BLaER1 treated with 17β-estradiol and CSF1 and Interleukin-3, amounts not matched to agents 10 nM and 100 nM (cell line): ENCODE results near the gene MAGI1.

Experiments used
- H3K27ac ChIP-seq, 11 experiments: shearing (Covaris generic); formaldehyde crosslinking; 2 replicates each; pipeline ENCODE4 v1.8.1; 2022
- H3K27me3 ChIP-seq, 11 experiments: shearing (Covaris generic); formaldehyde crosslinking; 2 replicates each; pipeline ENCODE4 v1.8.1; 2022
- H3K36me3 ChIP-seq, 11 experiments: shearing (Covaris generic); formaldehyde crosslinking; 2 replicates each; pipeline ENCODE4 v1.8.1; 2022
- H3K4me1 ChIP-seq, 10 experiments: shearing (Covaris generic); formaldehyde crosslinking; 2 replicates each; pipeline ENCODE4 v1.8.1; 2022
- H3K4me2 ChIP-seq, 11 experiments: shearing (Covaris generic); formaldehyde crosslinking; 2 replicates each; pipeline ENCODE4 v1.8.1; 2022
- H3K4me3 ChIP-seq, 10 experiments: shearing (Covaris generic); formaldehyde crosslinking; 2 replicates each; pipeline ENCODE4 v1.8.1; 2022
- H3K9ac ChIP-seq, 11 experiments: shearing (Covaris generic); formaldehyde crosslinking; 2 replicates each; pipeline ENCODE4 v1.8.1; 2022
- H3K9me3 ChIP-seq, 11 experiments: shearing (Covaris generic); formaldehyde crosslinking; replicated peaks in 1 of 11; 2 replicates each; pipeline ENCODE4 v1.8.1; 2022
- H4K20me1 ChIP-seq, 11 experiments: shearing (Covaris generic); formaldehyde crosslinking; 2 replicates each; pipeline ENCODE4 v1.8.1; 2022
- Cebpa-rat ChIP-seq, 11 experiments: shearing (Covaris generic); IDR thresholded peaks; 2 replicates each; pipeline ENCODE4 v1.8.1; 2022

Gene MAGI1

DNA sequence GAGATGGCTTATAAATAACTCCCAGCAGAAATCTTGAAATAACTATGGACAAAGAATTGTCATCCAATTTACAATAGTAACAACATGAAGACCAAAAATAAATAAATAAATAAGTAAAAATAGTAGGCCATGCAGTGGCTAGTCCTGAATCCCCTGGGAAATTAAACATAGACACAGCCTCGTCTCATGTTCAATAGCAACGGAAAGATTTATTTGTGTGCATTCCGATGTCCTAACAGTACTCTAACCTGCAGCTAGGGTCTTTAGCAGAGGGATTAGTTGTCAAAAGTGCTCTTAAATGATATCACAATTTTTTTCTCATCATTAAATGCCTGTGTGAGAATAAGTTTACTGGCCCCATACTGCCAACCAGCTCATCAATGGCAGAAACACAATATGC lies 474.2 kb downstream of the MAGI1 start:
- Histone ChIP-seq H3K36me3 (0 out of 22 replicates have a peak, but pooled peaks cover 0 to 4% (median 0%) of the 10 kb centered on the region in 11 experiments), H3K27me3 (no peaks in the 10 kb centered on the region), H3K4me1 (peaks cover 38 to 92% (median 64%) of the 10 kb centered on the region in 10 experiments), H4K20me1 (no peaks in the 10 kb centered on the region), H3K4me3 (peak overlapping the region in 2 of 10 experiments; percentile 17 to 36; a peak in 2 of 20 replicates), H3K9me3 (peaks cover 0 to 18% (median 6%) of the 10 kb centered on the region in 11 experiments; a peak in 11 of 22 replicates), H3K27ac (peak overlapping the region in 4 of 11 experiments; percentile 15 to 38 (median 26); a peak in 4 of 22 replicates), H3K9ac (no peak overlapping the region), H3K4me2 (peak overlapping the region; percentile 25 to 90 (median 64); a peak in 19 of 22 replicates)
- no peak for TF ChIP-seq Cebpa-rat (IDR thresholded peaks at IDR 0.05)

DNA sequence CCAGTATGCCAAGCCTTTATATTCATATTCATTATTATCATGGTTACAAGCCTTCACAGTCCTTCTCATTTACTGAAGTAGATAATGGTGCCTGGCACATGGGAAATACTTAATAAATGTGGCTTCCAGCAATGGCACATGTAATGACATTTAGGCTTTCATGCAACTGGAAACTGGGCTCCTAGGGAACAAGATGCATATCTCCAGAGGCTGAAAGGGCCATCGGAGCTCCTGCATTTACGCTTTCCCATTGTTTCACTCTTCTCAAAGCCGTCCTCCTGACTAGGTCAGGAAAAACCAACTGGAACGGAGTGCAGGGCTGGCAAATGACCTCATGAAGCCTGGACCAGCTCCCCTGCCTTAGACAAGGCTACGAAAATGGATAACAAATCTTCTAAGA lies 474.9 kb downstream of the MAGI1 start:
- no peak for TF ChIP-seq Cebpa-rat (IDR thresholded peaks at IDR 0.05)
- Histone ChIP-seq H3K9ac (no peak overlapping the region), H4K20me1 (no peaks in the 10 kb centered on the region), H3K4me2 (peak overlapping the region in 10 of 11 experiments; percentile 25 to 90 (median 66); a peak in 17 of 22 replicates), H3K4me3 (no peak overlapping the region), H3K27me3 (no peaks in the 10 kb centered on the region), H3K27ac (peak overlapping the region in 4 of 11 experiments; percentile 36 to 45 (median 41); a peak in 6 of 22 replicates), H3K9me3 (peaks cover 0 to 22% (median 8%) of the 10 kb centered on the region in 11 experiments; a peak in 11 of 22 replicates), H3K36me3 (0 out of 22 replicates have a peak, but pooled peaks cover 0 to 5% (median 0%) of the 10 kb centered on the region in 11 experiments), H3K4me1 (peaks cover 39 to 97% (median 65%) of the 10 kb centered on the region in 10 experiments)

DNA sequence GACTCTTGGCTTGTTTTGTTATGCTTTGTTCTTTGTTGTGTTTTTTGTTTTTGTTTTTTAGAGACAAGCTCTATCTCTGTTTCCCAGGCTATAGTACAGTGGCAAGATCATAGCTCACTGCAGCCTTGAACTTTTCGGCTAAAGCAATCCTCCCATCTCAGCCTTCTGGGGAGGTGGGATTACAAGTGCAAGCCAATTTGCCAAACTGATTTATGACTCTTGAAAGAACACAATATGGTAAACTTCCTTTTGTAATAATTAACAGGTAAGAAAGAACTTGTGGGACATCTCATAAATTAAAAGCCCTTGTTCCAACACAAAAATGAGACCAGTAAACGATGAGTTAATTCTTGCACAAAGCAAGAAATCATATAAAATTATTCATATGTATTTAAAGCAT lies 476.3 kb downstream of the MAGI1 start:
- peaks cover 0 to 25% (median 18%) of the 10 kb centered on the region in 11 experiments; a peak in 14 of 22 replicates for H3K9me3 ChIP-seq
- H3K4me3 ChIP-seq = no peak overlapping the region
- peaks cover 0 to 5% (median 0%) of the 10 kb centered on the region in 11 experiments; a peak in 1 of 22 replicates for H3K36me3 ChIP-seq
- H3K9ac ChIP-seq = no peak overlapping the region
- peaks cover 47 to 94% (median 71%) of the 10 kb centered on the region in 10 experiments for H3K4me1 ChIP-seq
- H3K4me2 ChIP-seq = peak overlapping the region in 8 of 11 experiments; percentile 38 to 90 (median 63); a peak in 13 of 22 replicates
- no peak for TF ChIP-seq Cebpa-rat (IDR thresholded peaks at IDR 0.05)
- H3K27ac ChIP-seq = peak overlapping the region in 3 of 11 experiments; percentile 7 to 40 (median 30); a peak in 3 of 22 replicates
- H4K20me1 ChIP-seq = no peaks in the 10 kb centered on the region
- no peaks in the 10 kb centered on the region for H3K27me3 ChIP-seq

DNA sequence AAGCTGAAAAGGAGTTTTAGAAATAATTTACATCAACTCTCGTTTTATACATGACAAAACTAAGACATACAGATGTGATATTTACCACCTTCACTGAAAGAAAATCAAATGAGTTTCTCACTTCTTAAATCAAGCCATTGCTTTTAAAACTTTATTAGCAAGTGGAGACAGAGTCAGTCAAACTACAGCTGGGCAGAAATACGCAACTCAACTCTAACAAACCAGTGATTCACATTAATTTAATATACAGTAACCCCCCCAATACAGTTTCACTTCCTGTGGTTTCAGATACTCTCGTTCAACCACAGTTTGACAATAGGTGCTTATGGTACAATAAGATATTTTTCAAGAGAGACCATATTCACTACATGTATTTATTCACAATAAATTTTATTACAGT lies 477.1 kb downstream of the MAGI1 start:
- H3K27me3 ChIP-seq = no peaks in the 10 kb centered on the region
- peak overlapping the region; percentile 38 to 90 (median 67); a peak in 20 of 22 replicates for H3K4me2 ChIP-seq
- peak overlapping the region in 3 of 11 experiments; percentile 37 to 49 (median 49); a peak in 5 of 22 replicates for H3K9ac ChIP-seq
- H3K4me1 ChIP-seq = peaks cover 47 to 90% (median 70%) of the 10 kb centered on the region in 10 experiments
- H3K27ac ChIP-seq = peak overlapping the region in 9 of 11 experiments; percentile 9 to 65 (median 48); a peak in 13 of 22 replicates
- H3K36me3 ChIP-seq = peaks cover 0 to 5% (median 0%) of the 10 kb centered on the region in 11 experiments; a peak in 1 of 22 replicates
- no peaks in the 10 kb centered on the region for H4K20me1 ChIP-seq
- peaks cover 0 to 32% (median 27%) of the 10 kb centered on the region in 11 experiments; a peak in 14 of 22 replicates for H3K9me3 ChIP-seq
- peak overlapping the region in 2 of 10 experiments; percentile 4 to 14; a peak in 2 of 20 replicates for H3K4me3 ChIP-seq
- no peak for TF ChIP-seq Cebpa-rat (IDR thresholded peaks at IDR 0.05)

DNA sequence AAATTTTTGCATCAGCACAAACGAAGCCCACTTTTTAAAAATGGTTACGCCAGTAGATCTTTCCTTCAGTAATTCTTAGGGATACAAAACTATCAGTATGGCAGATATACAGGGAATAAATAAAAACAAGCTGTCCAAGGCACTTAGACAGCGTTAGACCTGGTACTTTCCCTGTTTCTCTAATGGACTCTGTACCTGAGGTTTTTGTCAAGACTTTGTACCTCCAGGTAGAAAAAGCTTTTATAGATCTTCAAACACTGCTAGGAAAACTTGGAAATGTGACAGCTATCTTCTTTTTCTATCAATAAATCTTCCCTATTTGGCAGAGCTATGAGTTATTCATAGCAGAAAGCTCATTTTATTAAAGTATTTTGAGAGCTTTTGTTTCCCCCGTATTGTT lies 477.8 kb downstream of the MAGI1 start:
- Histone ChIP-seq H3K4me1 (peaks cover 47 to 83% (median 67%) of the 10 kb centered on the region in 10 experiments), H3K4me3 (peak overlapping the region in 2 of 10 experiments; percentile 4 to 14; a peak in 1 of 20 replicates)
- TF ChIP-seq Cebpa-rat (IDR thresholded peaks at IDR 0.05) = no peak

DNA sequence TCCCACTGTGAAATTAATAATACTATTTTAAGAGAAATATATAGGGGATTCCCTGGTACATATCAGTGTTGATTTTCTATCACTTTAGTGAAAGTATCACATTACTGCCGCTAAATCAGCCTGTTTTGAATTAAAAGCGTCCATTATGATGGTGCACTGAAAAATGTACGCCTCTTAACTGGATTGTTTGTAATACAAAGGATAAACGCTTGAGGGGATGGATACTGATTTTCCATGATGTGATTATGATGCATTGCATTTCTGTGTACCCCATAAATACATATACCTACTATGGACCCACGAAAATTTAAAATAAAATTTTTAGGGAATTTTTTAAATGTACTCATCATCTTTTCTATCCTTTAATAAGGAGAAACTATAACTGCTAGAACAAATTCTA lies 478.6 kb downstream of the MAGI1 start:
- no peak for TF ChIP-seq Cebpa-rat (IDR thresholded peaks at IDR 0.05)
- H3K27me3 ChIP-seq = no peaks in the 10 kb centered on the region
- no peak overlapping the region for H3K4me3 ChIP-seq
- H3K4me2 ChIP-seq = peak overlapping the region in 9 of 11 experiments; percentile 38 to 90 (median 67); a peak in 15 of 22 replicates
- H3K36me3 ChIP-seq = peaks cover 0 to 8% (median 0%) of the 10 kb centered on the region in 11 experiments; a peak in 2 of 22 replicates
- H3K9me3 ChIP-seq = peaks cover 0 to 45% (median 40%) of the 10 kb centered on the region in 11 experiments; a peak in 16 of 22 replicates
- H4K20me1 ChIP-seq = no peaks in the 10 kb centered on the region
- no peak overlapping the region for H3K27ac ChIP-seq
- H3K4me1 ChIP-seq = peaks cover 42 to 75% (median 63%) of the 10 kb centered on the region in 10 experiments
- no peak overlapping the region for H3K9ac ChIP-seq

More for the DNA sequence above, 477.8 kb downstream of the MAGI1 start:
- Histone ChIP-seq H3K27ac (peak overlapping the region in 8 of 11 experiments; percentile 14 to 65 (median 50); a peak in 13 of 22 replicates), H3K27me3 (no peaks in the 10 kb centered on the region), H3K4me2 (peak overlapping the region; percentile 38 to 90 (median 67); a peak in 21 of 22 replicates), H3K9me3 (peaks cover 0 to 38% (median 32%) of the 10 kb centered on the region in 11 experiments; a peak in 15 of 22 replicates), H4K20me1 (no peaks in the 10 kb centered on the region), H3K36me3 (peaks cover 0 to 5% (median 0%) of the 10 kb centered on the region in 11 experiments; a peak in 2 of 22 replicates), H3K9ac (peak overlapping the region in 3 of 11 experiments; percentile 37 to 49 (median 49); a peak in 4 of 22 replicates)

DNA sequence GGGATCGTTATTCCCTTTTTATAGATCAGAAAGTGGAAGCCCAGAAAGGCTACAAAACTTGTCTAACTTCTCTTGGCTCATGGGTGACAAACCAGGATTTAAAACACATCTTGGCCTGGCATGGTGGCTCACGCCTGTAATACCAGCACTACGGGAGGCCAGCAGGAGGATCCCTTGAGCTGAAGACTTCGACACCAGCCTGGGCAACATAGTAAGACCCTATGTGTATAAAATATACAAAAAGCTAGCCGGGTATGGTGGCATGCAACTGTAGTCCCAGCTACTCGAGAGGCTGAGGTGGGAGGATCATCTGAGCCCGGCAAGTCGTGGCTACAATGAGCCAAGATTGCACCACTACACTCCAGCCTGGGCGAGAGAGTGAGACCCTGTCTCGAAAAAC lies 479.1 kb downstream of the MAGI1 start:
- peak overlapping the region in 3 of 11 experiments; percentile 50 to 90 (median 60); a peak in 4 of 22 replicates for H3K4me2 ChIP-seq
- H3K36me3 ChIP-seq = peaks cover 0 to 8% (median 0%) of the 10 kb centered on the region in 11 experiments; a peak in 2 of 22 replicates
- H3K4me1 ChIP-seq = peaks cover 37 to 70% (median 58%) of the 10 kb centered on the region in 10 experiments
- no peaks in the 10 kb centered on the region for H3K27me3 ChIP-seq
- no peak overlapping the region for H3K9ac ChIP-seq
- no peaks in the 10 kb centered on the region for H4K20me1 ChIP-seq
- peak overlapping the region in 2 of 11 experiments; percentile 69 to 72; a peak in 3 of 22 replicates for H3K27ac ChIP-seq
- peaks cover 0 to 50% (median 40%) of the 10 kb centered on the region in 11 experiments; a peak in 16 of 22 replicates for H3K9me3 ChIP-seq
- peak overlapping the region in 1 of 10 experiments; percentile 9; a peak in 1 of 20 replicates for H3K4me3 ChIP-seq
- TF ChIP-seq Cebpa-rat (IDR thresholded peaks at IDR 0.05) = no peak

DNA sequence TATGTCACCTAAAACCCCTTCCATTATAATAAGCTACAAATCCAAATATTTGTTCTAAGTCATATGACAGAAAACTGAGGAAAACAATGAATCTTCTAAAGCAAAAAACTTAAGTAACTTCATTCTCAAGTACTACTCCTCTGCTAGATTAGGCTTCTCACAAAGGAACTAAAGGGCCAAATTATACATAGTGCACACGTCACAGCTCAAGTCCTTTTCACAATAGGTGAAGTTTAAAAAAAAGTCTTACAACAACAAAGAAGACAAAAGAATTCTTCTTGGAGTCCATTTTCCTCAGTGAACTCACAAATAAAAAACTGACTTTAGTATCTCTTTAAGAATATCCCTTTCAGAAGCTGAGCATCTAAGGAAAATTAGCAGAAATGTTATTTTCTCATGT lies 479.9 kb downstream of the MAGI1 start:
- TF ChIP-seq Cebpa-rat (IDR thresholded peaks at IDR 0.05) = no peak
- H3K9me3 ChIP-seq = peaks cover 0 to 58% (median 40%) of the 10 kb centered on the region in 11 experiments; a peak in 16 of 22 replicates
- H3K4me2 ChIP-seq = peak overlapping the region in 7 of 11 experiments; percentile 16 to 60 (median 32); a peak in 12 of 22 replicates
- peak overlapping the region in 1 of 11 experiments; percentile 26; a peak in 2 of 22 replicates for H3K9ac ChIP-seq
- peaks cover 33 to 63% (median 51%) of the 10 kb centered on the region in 10 experiments for H3K4me1 ChIP-seq
- H4K20me1 ChIP-seq = no peaks in the 10 kb centered on the region
- no peak overlapping the region for H3K4me3 ChIP-seq
- peaks cover 0 to 8% (median 0%) of the 10 kb centered on the region in 11 experiments; a peak in 2 of 22 replicates for H3K36me3 ChIP-seq
- H3K27ac ChIP-seq = peak overlapping the region in 5 of 11 experiments; percentile 21 to 72 (median 67); a peak in 7 of 22 replicates
- H3K27me3 ChIP-seq = no peaks in the 10 kb centered on the region
